Spinal cord (tissue), 10 donors: ENCODE results near the gene FRK. TPM values are rescaled to one million over a fixed set of nuclear protein-coding genes. Genes with fewer than 3 reads are reported as not detected.

Experiments
- DNase-seq, 6 donors: peaks; one replicate each; pipeline versions ENCODE4 v3.0.0 to v3.0.0-alpha.2; 2013 to 2015; ENCODE audit warnings: low spot score in 6 of 6, low read depth in 4 of 6
- H3K27ac ChIP-seq: one replicate; pipeline ENCODE4 v1.5.1; 2013; ENCODE audit warnings: low read depth, low read length, control low read depth
- H3K27me3 ChIP-seq: one replicate; pipeline ENCODE4 v1.6.1; 2013; ENCODE audit warnings: low read length; ENCODE audit not compliant: control insufficient read depth, insufficient read depth
- H3K36me3 ChIP-seq: one replicate; pipeline ENCODE4 v1.6.1; 2013; ENCODE audit warnings: low read length; ENCODE audit not compliant: control insufficient read depth, insufficient read depth
- H3K4me1 ChIP-seq: one replicate; pipeline ENCODE4 v1.6.1; 2013; ENCODE audit warnings: low read length; ENCODE audit not compliant: control insufficient read depth, insufficient read depth
- H3K4me3 ChIP-seq: one replicate; pipeline ENCODE4 v1.5.1; 2013; ENCODE audit warnings: low read depth, low read length, control low read depth
- H3K9me3 ChIP-seq: one replicate; pipeline ENCODE4 v1.6.1; 2013; ENCODE audit warnings: low read length; ENCODE audit not compliant: control insufficient read depth, insufficient read depth
- WGBS: methylation state at CpG from one replicate; pipeline ENCODE4 v1.1.5; 2013; ENCODE audit warnings: missing lambda C conversion rate; ENCODE audit not compliant: insufficient coverage; 5-methylcytosine and 5-hydroxymethylcytosine counted together
- polyA plus RNA-seq, 2 donors: library from polyadenylated mRNA; unstranded; fragments of 120-200 nt; gene quantifications; one replicate each; pipeline ENCODE4 v1.2.1, GENCODE V29; 2013; ENCODE audit not compliant: insufficient read length in 2 of 2
- total RNA-seq, 2 donors: library from RNA; depleted of rRNA in 1 of 2; stranded (reverse); fragments of 120-200 nt in 1 of 2; fragments of >200 nt in 1 of 2; gene quantifications; one replicate each; pipeline versions ENCODE4 v1.2.3 to v1.2.4, GENCODE V29; 2013 to 2014
- donor health status: healthy.

The FRK gene
- total and polyA plus RNA-seq, 4 donors = 0.43 to 2.1 (median 1.2) TPM

- H3K9me3 ChIP-seq = no peaks in the 10 kb centered on the region
- no CpG with 5 or more reads among the region's 3 CpGs for WGBS
- no peak for DNase-seq
- H3K4me1 ChIP-seq = no peaks in the 10 kb centered on the region
- H3K4me3 ChIP-seq = no peak overlapping the region
- H3K27ac ChIP-seq = no peak overlapping the region
- no peaks in the 10 kb centered on the region for H3K36me3 ChIP-seq
- no peaks in the 10 kb centered on the region for H3K27me3 ChIP-seq
These were observed 18.3 kb upstream of the FRK start for GRCh38 chr6:116078945-116079344.

DNA sequence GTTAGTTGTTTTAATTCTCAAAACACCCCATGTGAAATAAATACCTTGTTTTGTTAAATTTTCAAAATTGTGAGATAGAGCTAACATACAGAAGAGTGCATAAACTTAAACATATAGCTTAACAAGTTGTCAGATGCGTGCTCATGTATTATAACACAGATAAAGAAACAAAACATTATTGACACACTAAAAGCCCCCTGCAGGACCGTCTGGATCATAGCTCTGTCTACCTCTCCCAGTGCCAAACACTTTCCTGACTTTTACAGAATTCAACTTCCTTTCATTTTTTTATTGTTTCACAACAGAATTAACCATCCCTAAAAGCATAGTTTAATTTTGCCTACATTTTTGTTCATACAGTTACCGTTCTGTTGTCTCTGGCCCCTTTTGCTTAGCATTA, 17.8 kb upstream of the FRK start:
- no peak overlapping the region for H3K4me3 ChIP-seq
- DNase-seq = no peak
- H3K36me3 ChIP-seq = no peaks in the 10 kb centered on the region
- no peaks in the 10 kb centered on the region for H3K4me1 ChIP-seq
- H3K27me3 ChIP-seq = no peaks in the 10 kb centered on the region
- no peak overlapping the region for H3K27ac ChIP-seq
- 67% methylated on average over 2 of the region's 3 CpGs for WGBS
- no peaks in the 10 kb centered on the region for H3K9me3 ChIP-seq

- Histone ChIP-seq H3K27ac (no peak overlapping the region), H3K27me3 (no peaks in the 10 kb centered on the region), H3K4me1 (no peaks in the 10 kb centered on the region), H3K36me3 (no peaks in the 10 kb centered on the region), H3K4me3 (no peak overlapping the region), H3K9me3 (no peaks in the 10 kb centered on the region)
- DNase-seq = no peak
- WGBS = no CpG with 5 or more reads among the region's 2 CpGs
These were observed 14.2 kb upstream of the FRK start for GRCh38 chr6:116074732-116075390.

DNA sequence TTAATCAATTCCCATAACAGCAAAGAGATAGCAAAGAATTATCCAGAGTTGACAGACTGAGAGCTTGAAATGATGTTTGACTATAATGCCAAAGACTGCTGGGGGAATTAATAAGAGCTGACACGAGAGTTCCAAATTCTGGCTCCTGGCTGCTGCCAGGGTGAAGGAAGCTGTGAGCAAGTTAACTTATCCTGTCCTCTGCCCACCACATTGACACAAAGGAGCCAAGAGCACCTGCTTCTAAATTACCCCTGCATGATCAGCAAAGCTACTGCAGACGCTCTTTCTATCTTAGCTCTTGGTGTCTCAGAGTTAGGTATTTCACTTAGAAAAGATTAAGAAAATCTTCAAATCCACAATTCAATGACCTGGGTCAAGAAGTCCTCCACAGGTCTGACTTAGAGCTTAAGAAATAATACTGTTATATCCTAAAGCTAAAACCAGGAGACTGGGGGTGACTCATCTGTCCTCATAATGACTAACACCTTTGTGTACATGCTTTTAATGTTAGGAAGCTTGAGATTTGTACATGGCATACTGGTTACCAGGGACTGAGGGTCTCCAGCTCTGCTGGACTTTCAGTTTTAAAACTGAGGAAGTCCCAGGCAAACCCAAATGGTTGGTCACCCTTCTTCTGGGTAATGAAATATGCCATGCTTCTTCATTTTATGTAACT, 13.2 kb upstream of the FRK start:
- DNase-seq = no peak
- H3K27me3 ChIP-seq = no peaks in the 10 kb centered on the region
- H3K27ac ChIP-seq = no peak overlapping the region
- no peaks in the 10 kb centered on the region for H3K36me3 ChIP-seq
- H3K4me3 ChIP-seq = no peak overlapping the region
- no peaks in the 10 kb centered on the region for H3K4me1 ChIP-seq
- WGBS = 60% methylated on average over 1 of the region's 2 CpGs
- H3K9me3 ChIP-seq = no peaks in the 10 kb centered on the region

DNA sequence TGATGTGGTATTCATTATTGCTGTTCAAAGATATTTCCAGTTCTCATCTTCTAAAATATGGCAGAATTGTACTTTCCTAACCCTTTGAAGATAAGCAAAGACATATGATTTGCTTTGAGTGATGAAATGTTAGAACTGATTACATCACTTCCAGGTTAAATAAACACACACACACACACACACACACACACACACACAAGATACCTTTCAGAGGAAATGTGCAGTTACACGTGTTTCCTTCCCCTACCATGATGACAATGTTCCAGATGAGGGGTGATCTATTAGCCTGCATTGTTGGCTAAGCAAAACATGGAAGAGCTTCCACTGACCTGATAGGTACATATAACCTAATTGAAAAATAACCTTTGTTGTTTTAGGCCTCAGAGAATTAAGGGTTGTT, 11.7 kb upstream of the FRK start:
- no peaks in the 10 kb centered on the region for H3K9me3 ChIP-seq
- H3K4me3 ChIP-seq = no peak overlapping the region
- H3K27ac ChIP-seq = no peak overlapping the region
- no peaks in the 10 kb centered on the region for H3K36me3 ChIP-seq
- H3K27me3 ChIP-seq = no peaks in the 10 kb centered on the region
- WGBS = no CpG with 5 or more reads among the region's 1 CpG
- no peaks in the 10 kb centered on the region for H3K4me1 ChIP-seq
- no peak for DNase-seq

DNA sequence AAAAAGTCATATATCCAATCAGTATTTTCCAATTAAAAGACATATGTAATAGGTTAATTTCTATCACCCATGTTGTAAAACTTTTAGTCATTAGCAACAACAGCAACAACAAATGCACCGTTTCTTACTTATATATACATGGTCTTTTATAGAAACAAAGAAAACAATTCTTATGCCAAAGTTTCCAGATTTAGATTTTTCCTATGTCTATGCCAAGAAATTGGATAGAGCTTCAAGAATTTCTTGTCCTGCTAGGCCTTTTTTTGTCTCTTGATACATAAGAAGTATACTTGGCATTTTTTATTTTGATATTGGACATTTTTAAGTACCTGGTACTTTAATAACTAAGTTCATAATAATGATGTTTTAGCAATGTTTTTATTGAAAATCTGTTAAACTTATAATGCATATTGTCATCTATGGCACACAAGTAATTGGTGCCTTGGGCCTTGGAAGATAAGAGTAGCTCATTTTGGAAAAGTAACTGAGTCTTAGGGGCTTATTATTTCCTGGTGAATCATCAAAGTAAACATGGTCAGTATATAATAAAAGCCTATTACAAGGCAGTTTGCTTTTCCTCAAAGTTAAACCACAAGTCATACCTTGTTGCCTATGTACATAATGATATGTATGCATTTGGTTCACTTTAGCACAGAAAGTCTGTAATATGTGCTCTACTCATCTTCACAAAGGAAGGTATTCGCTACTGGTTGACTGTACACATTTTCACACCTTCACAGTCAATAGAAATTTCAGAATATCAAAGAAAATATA, 10.1 kb upstream of the FRK start:
- 100% methylated on average over 1 of the region's 2 CpGs for WGBS
- no peak overlapping the region for H3K27ac ChIP-seq
- no peak overlapping the region for H3K4me3 ChIP-seq
- H3K36me3 ChIP-seq = no peaks in the 10 kb centered on the region
- no peaks in the 10 kb centered on the region for H3K4me1 ChIP-seq
- no peak for DNase-seq
- no peaks in the 10 kb centered on the region for H3K27me3 ChIP-seq
- H3K9me3 ChIP-seq = no peaks in the 10 kb centered on the region

DNA sequence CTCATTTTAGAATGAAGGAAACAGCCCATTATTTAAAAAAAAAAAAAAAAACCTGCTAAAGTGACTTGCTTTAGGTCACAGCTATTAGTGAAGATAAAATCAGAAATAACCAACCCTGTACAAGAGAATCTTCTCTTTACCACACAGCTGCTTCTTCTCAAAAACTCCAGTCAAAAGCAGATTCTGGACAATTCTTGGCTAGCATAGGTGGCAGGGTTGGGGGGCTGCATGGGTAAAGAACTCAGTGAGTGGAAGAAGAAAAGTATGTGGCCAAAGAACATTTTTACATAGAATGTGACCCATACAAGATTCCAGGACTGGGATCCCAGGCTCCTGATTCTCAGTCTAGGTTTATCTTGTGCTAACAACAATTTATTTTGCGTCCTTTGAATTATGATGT, 9.4 kb upstream of the FRK start:
- WGBS = no CpG with 5 or more reads among the region's 1 CpG
- Histone ChIP-seq H3K4me3 (no peak overlapping the region), H3K27me3 (no peaks in the 10 kb centered on the region)

DNA sequence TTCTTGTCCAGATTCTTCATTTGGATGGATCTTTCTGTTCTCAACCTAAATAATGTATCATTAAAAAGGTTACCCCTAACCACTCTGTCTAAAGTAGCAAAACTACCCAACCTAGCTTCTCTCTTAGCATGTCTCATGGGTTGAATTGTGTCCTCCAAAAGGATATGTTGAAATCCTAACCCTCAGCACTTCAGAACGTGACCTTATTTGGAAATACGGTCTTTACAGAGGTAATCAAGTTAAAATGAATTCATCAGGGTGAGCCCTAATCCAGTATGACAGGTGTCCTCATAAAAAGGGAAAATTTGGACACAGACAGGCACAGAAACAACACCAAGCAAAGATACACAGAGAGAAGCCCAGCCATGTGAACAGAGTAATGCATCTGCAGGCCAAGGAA, 6.1 kb upstream of the FRK start:
- Histone ChIP-seq H3K9me3 (no peaks in the 10 kb centered on the region), H3K27me3 (no peaks in the 10 kb centered on the region), H3K27ac (no peak overlapping the region), H3K36me3 (no peaks in the 10 kb centered on the region), H3K4me3 (no peak overlapping the region), H3K4me1 (no peaks in the 10 kb centered on the region)
- WGBS = no CpG with 5 or more reads among the region's 2 CpGs
- DNase-seq = no peak

More for the DNA sequence above, 9.4 kb upstream of the FRK start:
- H3K4me1 ChIP-seq = no peaks in the 10 kb centered on the region
- DNase-seq = no peak
- H3K9me3 ChIP-seq = no peaks in the 10 kb centered on the region
- no peak overlapping the region for H3K27ac ChIP-seq
- H3K36me3 ChIP-seq = no peaks in the 10 kb centered on the region

GRCh38 chr6:116064666-116065065, 4.0 kb upstream of the FRK start:
- H3K4me3 ChIP-seq = no peak overlapping the region
- no peaks in the 10 kb centered on the region for H3K4me1 ChIP-seq
- no peaks in the 10 kb centered on the region for H3K36me3 ChIP-seq
- no peak overlapping the region for H3K27ac ChIP-seq
- DNase-seq = peak in 1 of 6 donors; percentile 60
- no peaks in the 10 kb centered on the region for H3K9me3 ChIP-seq
- no peaks in the 10 kb centered on the region for H3K27me3 ChIP-seq

- H3K27me3 ChIP-seq = no peaks in the 10 kb centered on the region
- no peak overlapping the region for H3K4me3 ChIP-seq
- whole genome bisulfite sequencing = 81% methylated on average over 2 of the region's 4 CpGs
- DNase-seq = no peak
- H3K27ac ChIP-seq = no peak overlapping the region
- no peaks in the 10 kb centered on the region for H3K36me3 ChIP-seq
- H3K9me3 ChIP-seq = no peaks in the 10 kb centered on the region
- no peaks in the 10 kb centered on the region for H3K4me1 ChIP-seq
These were observed 1.8 kb upstream of the FRK start for GRCh38 chr6:116062496-116062895.
